Measurements from ENCODE around the gene TRAPPC14. TPM values are rescaled to one million over a fixed set of nuclear protein-coding genes. Genes with fewer than 3 reads are reported as not detected.

Gene TRAPPC14
- total and polyA plus RNA-seq, 9 of the 15 experiments (the other 6 are each of a cell fraction or from before 2014, with no cell fraction given), result 0.42 to 45.9 (median 18.2) TPM

DNA sequence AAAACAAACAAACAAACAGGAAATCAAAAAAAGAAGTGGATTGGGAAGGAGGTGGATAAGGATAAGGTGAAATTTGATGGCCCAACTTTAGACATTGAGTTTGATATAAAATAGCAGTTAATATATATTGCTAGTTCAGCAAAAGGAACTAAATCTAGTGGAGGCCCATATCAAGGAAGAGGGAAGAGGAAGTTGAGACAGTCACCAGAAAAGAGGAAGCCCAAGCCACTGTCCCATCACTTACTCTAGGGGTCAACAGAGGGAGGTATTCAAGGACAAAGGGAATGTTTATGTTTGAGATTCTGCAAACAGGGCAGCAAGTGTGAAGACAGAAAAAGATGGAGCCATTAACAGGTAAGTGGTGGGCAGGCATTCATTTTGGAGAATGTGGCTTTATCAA lies 6.1 kb downstream of the TRAPPC14 start (continued):
- TF ChIP-seq, protein P1, sequence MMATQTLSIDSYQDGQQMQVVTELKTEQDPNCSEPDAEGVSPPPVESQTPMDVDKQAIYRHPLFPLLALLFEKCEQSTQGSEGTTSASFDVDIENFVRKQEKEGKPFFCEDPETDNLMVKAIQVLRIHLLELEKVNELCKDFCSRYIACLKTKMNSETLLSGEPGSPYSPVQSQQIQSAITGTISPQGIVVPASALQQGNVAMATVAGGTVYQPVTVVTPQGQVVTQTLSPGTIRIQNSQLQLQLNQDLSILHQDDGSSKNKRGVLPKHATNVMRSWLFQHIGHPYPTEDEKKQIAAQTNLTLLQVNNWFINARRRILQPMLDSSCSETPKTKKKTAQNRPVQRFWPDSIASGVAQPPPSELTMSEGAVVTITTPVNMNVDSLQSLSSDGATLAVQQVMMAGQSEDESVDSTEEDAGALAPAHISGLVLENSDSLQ (IDR thresholded peaks at IDR 0.05), result peak; percentile 48; the same call in 1 of the 2 replicates
- no peak for TF ChIP-seq ZNF282 (CRISPR knock-in tag; IDR thresholded peaks at IDR 0.05)
- TF ChIP-seq BCL6 (CRISPR knock-in tag; IDR thresholded peaks at IDR 0.05), result no peak
- peak; percentile 37; the same call in 1 of the 2 replicates for TF ChIP-seq SOX6 (IDR thresholded peaks at IDR 0.05)
- no peak for TF ChIP-seq DNMT1 (IDR thresholded peaks at IDR 0.05)
- TF ChIP-seq, protein P2, sequence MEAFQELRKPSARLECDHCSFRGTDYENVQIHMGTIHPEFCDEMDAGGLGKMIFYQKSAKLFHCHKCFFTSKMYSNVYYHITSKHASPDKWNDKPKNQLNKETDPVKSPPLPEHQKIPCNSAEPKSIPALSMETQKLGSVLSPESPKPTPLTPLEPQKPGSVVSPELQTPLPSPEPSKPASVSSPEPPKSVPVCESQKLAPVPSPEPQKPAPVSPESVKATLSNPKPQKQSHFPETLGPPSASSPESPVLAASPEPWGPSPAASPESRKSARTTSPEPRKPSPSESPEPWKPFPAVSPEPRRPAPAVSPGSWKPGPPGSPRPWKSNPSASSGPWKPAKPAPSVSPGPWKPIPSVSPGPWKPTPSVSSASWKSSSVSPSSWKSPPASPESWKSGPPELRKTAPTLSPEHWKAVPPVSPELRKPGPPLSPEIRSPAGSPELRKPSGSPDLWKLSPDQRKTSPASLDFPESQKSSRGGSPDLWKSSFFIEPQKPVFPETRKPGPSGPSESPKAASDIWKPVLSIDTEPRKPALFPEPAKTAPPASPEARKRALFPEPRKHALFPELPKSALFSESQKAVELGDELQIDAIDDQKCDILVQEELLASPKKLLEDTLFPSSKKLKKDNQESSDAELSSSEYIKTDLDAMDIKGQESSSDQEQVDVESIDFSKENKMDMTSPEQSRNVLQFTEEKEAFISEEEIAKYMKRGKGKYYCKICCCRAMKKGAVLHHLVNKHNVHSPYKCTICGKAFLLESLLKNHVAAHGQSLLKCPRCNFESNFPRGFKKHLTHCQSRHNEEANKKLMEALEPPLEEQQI (IDR thresholded peaks at IDR 0.05), result no peak
- TF ChIP-seq MAZ (CRISPR knock-in tag; conservative IDR thresholded peaks at IDR 0.05 in 1 of 2, IDR thresholded peaks at IDR 0.05 in 1 of 2), result 0 out of 4 replicates have a peak, but pooled peaks of 1 of the 2 experiments have one; percentile 7
- TF ChIP-seq, protein P3, sequence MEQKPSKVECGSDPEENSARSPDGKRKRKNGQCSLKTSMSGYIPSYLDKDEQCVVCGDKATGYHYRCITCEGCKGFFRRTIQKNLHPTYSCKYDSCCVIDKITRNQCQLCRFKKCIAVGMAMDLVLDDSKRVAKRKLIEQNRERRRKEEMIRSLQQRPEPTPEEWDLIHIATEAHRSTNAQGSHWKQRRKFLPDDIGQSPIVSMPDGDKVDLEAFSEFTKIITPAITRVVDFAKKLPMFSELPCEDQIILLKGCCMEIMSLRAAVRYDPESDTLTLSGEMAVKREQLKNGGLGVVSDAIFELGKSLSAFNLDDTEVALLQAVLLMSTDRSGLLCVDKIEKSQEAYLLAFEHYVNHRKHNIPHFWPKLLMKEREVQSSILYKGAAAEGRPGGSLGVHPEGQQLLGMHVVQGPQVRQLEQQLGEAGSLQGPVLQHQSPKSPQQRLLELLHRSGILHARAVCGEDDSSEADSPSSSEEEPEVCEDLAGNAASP (IDR thresholded peaks at IDR 0.05), result no peak
- no peak for TF ChIP-seq CREBBP (IDR thresholded peaks at IDR 0.05; ENCODE audit: low read depth, low read length)
- TF ChIP-seq TAF9B (IDR thresholded peaks at IDR 0.05; ENCODE audit: partially characterized antibody), result no peak
- TF ChIP-seq, protein P4, sequence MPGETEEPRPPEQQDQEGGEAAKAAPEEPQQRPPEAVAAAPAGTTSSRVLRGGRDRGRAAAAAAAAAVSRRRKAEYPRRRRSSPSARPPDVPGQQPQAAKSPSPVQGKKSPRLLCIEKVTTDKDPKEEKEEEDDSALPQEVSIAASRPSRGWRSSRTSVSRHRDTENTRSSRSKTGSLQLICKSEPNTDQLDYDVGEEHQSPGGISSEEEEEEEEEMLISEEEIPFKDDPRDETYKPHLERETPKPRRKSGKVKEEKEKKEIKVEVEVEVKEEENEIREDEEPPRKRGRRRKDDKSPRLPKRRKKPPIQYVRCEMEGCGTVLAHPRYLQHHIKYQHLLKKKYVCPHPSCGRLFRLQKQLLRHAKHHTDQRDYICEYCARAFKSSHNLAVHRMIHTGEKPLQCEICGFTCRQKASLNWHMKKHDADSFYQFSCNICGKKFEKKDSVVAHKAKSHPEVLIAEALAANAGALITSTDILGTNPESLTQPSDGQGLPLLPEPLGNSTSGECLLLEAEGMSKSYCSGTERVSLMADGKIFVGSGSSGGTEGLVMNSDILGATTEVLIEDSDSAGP (CRISPR knock-in tag; IDR thresholded peaks at IDR 0.05), result no peak
- no peak for TF ChIP-seq MCM3 (IDR thresholded peaks at IDR 0.05)
- no peak for TF ChIP-seq PHB2 (IDR thresholded peaks at IDR 0.05; ENCODE audit: low read depth)
- no peak for TF ChIP-seq GATAD2B (IDR thresholded peaks at IDR 0.05; ENCODE audit: borderline replicate concordance)
- no peak for TF ChIP-seq ZNF717 (CRISPR knock-in tag; IDR thresholded peaks at IDR 0.05)
- no peak for TF ChIP-seq USF2 (CRISPR knock-in tag; IDR thresholded peaks at IDR 0.05)
- TF ChIP-seq C11orf30 (IDR thresholded peaks at IDR 0.05; ENCODE audit: low read depth), result peak; percentile 93
- TF ChIP-seq BCOR (IDR thresholded peaks at IDR 0.05), result no peak
- TF ChIP-seq CC2D1A (IDR thresholded peaks at IDR 0.05), result no peak
- TF ChIP-seq, protein P5, sequence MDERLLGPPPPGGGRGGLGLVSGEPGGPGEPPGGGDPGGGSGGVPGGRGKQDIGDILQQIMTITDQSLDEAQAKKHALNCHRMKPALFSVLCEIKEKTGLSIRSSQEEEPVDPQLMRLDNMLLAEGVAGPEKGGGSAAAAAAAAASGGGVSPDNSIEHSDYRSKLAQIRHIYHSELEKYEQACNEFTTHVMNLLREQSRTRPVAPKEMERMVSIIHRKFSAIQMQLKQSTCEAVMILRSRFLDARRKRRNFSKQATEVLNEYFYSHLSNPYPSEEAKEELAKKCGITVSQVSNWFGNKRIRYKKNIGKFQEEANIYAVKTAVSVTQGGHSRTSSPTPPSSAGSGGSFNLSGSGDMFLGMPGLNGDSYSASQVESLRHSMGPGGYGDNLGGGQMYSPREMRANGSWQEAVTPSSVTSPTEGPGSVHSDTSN (CRISPR knock-in tag; IDR thresholded peaks at IDR 0.05; ENCODE audit: low read depth), result no peak
- TF ChIP-seq, protein P5 (tag; conservative IDR thresholded peaks at IDR 0.05; ENCODE audit: low read depth), result no peak
- no peak for TF ChIP-seq ZNF507 (tag; conservative IDR thresholded peaks at IDR 0.05)
